Erythroblast (primary cell): ENCODE data around the gene SYCN.

Experiments used
- GATA1 ChIP-seq: IDR thresholded peaks from 2 replicates; pipeline ENCODE4 v1.6.1; 2011; ENCODE audit warnings: low read depth, mild to moderate bottlenecking, control low read depth, low read length, moderate library complexity
- POLR2A ChIP-seq: IDR thresholded peaks from 2 replicates; pipeline ENCODE4 v1.6.1; 2011; ENCODE audit warnings: mild to moderate bottlenecking, low read length

DNA sequence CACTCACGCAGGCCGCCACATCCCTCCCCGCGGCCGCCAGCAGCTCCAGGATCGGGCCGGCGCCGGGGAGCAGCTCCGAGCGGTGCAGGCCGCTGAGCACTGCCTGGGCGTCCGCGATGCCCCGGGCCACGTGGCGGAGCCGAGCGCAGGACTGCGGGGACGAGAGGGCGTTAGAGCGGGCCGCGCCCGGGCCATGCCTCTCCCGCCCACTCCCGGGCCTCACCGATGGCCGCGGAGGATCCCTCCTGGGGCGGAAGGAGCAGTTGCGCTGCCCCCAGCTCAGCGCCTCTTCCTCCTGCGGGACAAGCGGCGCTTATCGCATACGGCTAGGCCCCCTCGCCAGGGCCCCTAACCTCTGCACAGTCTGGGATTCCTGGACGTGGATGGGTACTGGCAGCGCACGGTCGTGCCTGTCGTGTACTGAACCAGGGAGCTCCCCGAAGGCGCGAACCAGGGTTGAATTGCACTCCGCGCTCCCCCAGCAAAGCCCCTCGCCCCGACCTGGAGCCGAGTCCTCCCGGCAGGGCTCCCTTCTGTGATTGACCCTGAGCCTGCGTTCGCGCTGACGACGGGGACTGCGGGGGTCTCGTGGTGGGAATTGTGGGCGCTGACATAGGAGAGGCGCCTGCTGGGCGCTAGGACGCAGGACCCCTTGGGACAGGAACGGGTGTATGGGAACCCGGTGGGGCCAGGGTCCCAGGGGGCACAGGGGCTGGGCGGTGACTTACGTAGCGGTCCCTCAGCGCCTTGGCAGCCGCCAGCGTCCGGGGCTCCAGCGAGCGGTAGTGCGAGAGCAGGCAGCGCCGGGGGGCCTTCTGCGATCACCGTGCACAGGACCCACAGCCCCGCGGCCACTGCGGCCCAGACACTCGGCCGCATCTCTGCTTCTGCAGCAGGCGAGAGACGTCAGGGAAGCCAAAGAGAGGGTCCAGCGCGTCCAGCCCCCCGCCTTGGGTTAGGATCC is 43.9 kb upstream of the SYCN start:
- TF ChIP-seq POLR2A (no peak), GATA1 (no peak)
